ENCODE results near the gene ACSM3.
"Not testable (repeated sequence)": the region's sequence is repeated elsewhere in the genome, so short reads cannot be mapped to it uniquely, and the experiment has no call there.

Gene ACSM3

GRCh38 chr16:20763461-20764232, at the start of gene ACSM3:
TSS of gene ACSM3 (plus strand) at chr16:20764014. CDS start at chr16:20770035, 6,021 bp downstream.
- DNase-seq = peak; percentile 74

DNA sequence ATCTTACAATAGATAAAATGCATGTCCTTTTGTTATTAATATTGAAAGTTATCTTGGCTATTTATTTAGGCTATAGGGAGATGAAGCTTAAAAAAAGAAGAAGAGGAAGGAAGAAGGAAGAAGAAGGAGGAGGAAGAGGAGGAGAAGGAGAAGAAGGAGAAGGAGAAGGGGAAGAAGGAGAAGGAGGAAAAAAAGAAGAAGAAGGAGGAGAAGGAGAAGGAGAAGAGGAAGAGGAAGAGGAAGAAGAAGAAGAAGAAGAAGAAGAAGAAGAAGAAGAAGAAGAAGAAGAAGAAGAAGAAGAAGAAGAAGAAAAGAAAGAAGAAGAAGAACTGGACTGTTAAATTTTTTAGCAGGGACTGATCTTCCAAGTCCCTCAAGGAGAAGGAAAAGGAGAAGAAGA, 46.1 kb upstream of the ACSM3 start:
- DNase-seq = not testable (repeated sequence)

- DNase-seq = no peak
These were observed 43.6 kb upstream of the ACSM3 start for GRCh38 chr16:20720251-20720650.

GRCh38 chr16:20726661-20727060, 37.2 kb upstream of the ACSM3 start:
- no peak for DNase-seq

DNA sequence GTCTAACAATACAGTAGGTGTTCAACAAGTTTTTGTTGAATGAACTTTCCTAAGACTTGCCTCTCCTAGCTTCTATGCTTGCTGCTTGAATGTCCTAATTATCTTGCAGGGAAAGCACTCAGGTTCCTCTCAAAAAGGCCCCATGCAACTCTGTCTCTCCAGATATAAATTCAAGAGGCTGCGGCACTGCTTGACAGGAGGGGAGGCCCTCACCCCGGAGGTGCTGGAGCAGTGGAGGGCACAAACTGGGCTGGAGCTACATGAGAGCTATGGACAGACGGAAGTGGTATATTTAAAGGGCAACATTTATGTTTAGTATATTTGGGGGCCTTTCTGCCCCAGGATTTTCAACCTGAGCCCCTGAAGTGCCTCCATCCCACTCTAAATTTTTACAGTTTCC, 36.6 kb upstream of the ACSM3 start:
- DNase-seq = no peak

DNA sequence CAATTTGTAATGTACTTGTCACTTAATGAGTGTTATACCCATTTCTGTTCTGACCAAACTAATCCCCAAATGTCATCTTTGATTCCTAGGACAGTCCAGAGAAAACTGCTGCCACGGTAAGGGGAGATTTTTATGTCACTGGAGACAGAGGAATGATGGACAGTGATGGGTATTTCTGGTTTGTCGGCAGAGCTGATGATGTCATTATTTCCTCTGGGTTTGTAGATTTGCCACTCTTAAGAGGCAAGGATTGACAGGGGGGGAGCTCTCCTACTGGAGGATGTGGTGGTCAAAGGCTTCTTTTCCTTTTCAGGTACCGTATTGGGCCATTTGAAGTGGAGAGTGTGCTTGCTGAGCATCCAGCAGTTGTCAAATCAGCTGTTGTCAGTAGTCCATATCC, 34.7 kb upstream of the ACSM3 start:
- no peak for DNase-seq

GRCh38 chr16:20734056-20734455, 29.8 kb upstream of the ACSM3 start:
- no peak for DNase-seq

GRCh38 chr16:20734782-20735181, 29.0 kb upstream of the ACSM3 start:
- DNase-seq = no peak

- DNase-seq = no peak
These were observed 28.3 kb upstream of the ACSM3 start for GRCh38 chr16:20735490-20735889.

DNA sequence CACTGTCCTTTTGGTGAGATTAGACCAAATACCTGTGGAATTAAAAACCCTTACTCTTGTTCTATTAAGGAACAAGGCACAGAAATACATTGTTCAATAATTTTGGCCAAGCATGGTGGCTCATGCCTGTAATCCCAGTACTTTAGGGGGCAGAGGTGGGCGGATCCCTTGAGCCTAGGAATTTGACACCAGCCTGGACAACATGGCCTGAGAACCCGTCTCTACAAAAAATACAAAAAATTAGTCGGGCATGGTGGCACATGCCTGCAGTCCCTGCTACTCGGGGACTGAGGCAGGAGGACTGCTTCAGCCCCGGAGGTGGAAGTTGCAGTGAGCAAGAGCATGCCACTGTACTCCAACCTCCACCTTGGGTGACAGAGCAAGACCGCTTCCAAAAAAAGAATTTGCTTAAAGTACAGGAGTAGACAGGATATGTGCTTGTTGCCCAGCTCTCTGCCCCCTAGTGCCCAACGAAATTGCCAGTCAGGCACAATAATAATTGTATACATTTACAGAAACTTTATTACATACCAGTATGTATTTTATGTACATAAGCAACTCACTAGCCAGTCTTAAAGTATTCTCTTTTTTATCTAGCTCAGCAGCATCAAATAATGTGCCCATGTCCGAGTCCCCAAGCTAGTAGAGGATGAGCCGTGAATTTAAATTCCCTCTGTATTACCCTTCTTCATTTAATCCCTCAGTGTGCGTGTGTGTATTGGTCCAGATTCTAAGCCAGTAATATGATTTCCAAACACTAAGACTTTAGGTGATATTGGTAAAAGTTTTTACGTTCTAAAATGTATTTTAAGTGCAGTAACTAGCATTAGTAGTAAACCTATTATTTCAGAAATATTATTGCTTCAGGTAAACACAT, 23.6 kb upstream of the ACSM3 start:
- DNase-seq = no peak

DNA sequence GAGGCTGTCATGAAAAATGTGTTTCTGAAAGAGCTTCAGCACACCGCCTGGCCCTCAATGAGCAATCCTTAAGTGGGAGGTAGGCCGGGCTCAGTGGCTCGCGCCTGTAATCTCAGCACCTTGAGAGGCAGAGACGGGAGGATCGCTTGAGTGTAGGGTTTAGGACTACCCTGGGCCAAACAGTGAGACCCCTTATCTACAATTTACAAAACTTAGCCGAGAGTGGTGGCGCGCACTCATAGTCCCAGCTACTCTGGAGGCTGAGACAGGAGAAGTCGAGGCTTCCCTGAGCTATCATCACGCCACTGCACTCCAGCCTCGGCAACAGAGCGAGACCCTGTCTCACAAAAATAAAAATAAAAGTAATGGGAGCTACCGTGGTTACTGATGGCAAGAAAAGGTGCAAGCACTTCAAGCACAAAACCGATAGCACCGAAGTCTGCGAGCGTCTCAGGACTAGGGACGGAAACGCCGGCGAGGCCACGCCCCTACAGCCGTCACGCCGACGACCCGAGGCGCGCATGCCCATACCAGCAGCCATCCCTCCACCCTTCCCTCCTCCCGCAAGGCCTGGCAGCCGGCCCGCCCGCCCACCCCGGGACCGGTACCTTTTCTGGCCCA, 22.8 kb upstream of the ACSM3 start:
- peak; percentile 92 for DNase-seq

DNA sequence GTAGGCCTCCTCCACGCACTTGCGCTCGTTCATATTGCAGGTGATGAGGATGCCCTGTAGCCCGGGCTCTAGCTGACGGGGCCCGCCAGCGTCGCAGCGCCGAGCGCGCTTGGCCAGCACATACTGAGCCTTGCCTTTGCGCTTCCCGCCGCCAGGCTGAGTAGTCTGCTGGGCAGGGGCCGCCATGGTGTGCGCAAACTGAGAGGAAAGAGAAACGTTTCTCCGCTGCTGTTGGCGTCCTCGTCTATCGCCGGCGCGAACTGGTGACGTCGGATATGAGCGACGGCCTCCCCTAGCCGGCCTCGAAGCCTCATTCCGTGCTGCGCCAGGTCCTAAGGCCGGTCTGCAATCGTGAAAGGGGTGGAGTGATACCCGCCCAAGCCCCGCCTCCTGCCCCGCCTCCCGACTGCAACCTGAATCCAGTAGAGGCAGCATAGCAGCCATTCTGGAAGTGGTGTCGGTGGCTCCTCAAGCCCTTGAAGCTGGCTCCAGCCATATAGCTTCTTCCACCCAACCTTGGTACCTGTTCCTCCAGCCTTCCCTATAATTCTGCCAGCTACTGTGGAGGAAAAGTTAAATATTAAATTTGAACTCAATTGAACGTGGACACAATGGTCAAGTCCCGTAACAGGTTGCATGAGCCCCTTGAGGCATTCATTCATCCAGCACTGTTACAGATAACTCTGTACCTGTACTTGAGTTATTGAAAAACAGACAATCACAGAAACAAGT, 22.1 kb upstream of the ACSM3 start, which contains the start of gene THUMPD1:
Gene THUMPD1, minus strand, starts transcription at position 265 of the 732 bp plus-strand sequence. Its CDS starts 79 bp downstream, at position 186.
- peak; percentile 97 for DNase-seq

GRCh38 chr16:20743591-20743990, 20.2 kb upstream of the ACSM3 start:
- no peak for DNase-seq

GRCh38 chr16:20744922-20745440, 18.8 kb upstream of the ACSM3 start:
- no peak for DNase-seq

DNA sequence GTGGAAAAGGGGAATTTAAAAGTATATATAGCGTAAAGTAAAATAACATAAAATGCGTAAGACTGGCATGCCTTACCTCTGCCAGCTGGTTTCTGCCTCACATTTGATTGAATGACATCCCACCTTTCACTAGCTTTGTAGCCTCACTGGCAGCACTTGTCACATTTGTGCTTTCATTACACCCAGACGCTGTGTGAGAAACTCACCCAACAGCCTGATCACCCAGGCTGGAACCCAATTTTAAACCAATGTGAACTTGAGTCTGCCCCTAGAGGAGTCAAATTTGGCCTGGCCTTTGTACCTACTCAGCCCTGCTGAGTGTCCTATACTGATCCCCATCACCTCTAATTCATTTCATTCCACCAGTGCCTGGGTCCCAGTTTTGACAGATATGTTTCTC, 17.4 kb upstream of the ACSM3 start:
- DNase-seq = no peak

DNA sequence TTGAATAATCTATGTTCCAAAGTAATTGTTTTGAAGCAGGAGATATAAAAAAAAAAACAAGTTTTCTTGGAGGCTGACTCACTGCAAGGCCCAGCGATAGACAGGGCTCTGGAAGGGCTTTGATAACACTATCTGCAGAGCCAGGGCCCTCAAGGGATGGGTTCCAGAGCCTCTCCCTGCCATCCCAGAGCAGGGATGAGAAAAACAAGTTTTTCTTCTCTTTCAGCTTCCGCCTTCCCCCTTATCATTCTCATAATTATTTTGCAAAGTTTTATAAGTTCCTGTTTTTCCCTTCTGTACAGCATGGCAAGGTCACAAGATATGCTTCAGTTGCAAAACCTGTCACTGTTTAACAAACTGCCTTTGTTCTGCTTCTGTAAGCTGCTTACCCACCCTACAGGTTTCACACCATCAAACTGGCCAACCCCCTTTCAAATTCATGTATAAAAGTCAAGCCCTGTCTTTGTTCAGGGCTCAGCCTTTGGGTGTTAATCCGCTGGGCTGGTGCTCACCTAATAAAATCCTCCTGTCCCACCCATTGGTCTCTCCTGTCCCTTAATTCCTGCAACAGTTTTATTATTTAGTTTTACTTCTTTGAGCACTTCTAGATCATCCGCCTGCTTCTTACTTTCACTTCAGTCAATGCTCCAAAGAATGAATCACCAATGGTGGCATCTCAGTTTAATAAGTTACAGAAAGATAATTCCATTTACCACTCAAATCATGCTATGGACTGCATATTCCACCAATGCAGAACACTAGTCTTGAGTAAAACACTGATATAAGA, 16.6 kb upstream of the ACSM3 start:
- no peak for DNase-seq

- DNase-seq = no peak
These were observed 14.3 kb upstream of the ACSM3 start for GRCh38 chr16:20749474-20749873.

- no peak for DNase-seq
These were observed 13.3 kb upstream of the ACSM3 start for GRCh38 chr16:20750558-20750957.

GRCh38 chr16:20753727-20754126, 10.1 kb upstream of the ACSM3 start:
- DNase-seq = no peak

DNA sequence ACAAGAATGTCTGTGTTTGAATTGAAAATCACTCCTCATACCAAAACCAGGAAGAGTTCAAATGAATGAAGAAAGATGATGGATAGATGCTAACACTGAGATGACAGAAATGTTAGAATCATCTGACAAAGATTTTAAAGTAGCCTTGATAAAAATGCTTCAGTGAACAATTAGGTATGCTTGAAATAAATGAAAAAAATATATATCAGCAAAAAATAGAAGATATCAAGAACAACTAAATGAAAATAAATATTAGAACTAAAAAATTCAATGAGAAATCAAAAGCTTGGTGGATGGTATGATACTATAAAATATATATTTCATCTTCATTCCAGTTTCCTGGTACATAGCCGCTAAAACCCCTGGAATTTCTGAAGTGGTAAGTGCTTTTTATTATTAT, 8.6 kb upstream of the ACSM3 start:
- no peak for DNase-seq

- not testable (repeated sequence) for DNase-seq
These were observed 8.0 kb upstream of the ACSM3 start for GRCh38 chr16:20755799-20756198.

DNA sequence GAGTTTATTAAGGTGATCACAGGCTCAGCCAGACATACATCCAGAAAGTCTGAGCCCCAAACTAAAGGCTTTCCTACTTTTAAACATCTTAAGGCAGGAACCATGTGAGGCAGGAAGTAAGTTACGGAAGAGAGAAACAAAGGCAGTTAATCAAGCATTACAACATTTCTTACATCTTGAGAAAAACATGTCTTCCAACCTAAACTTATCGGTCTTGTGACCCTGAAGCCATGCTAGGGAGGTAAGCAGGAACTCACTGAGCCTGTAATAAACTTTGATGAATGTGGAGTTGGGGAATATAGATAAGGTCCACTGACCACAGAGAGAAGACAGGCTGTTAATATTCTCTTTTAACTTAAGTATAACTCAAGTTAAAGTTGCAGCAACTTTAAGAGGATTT, 3.5 kb upstream of the ACSM3 start:
- no peak for DNase-seq
